ENCODE results near the gene MARCKS. TPM values are rescaled to one million over a fixed set of nuclear protein-coding genes. Genes with fewer than 3 reads are reported as not detected.

The MARCKS gene, protein sequence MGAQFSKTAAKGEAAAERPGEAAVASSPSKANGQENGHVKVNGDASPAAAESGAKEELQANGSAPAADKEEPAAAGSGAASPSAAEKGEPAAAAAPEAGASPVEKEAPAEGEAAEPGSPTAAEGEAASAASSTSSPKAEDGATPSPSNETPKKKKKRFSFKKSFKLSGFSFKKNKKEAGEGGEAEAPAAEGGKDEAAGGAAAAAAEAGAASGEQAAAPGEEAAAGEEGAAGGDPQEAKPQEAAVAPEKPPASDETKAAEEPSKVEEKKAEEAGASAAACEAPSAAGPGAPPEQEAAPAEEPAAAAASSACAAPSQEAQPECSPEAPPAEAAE
- 111 and 134 TPM in 2 replicates for total RNA-seq

DNA sequence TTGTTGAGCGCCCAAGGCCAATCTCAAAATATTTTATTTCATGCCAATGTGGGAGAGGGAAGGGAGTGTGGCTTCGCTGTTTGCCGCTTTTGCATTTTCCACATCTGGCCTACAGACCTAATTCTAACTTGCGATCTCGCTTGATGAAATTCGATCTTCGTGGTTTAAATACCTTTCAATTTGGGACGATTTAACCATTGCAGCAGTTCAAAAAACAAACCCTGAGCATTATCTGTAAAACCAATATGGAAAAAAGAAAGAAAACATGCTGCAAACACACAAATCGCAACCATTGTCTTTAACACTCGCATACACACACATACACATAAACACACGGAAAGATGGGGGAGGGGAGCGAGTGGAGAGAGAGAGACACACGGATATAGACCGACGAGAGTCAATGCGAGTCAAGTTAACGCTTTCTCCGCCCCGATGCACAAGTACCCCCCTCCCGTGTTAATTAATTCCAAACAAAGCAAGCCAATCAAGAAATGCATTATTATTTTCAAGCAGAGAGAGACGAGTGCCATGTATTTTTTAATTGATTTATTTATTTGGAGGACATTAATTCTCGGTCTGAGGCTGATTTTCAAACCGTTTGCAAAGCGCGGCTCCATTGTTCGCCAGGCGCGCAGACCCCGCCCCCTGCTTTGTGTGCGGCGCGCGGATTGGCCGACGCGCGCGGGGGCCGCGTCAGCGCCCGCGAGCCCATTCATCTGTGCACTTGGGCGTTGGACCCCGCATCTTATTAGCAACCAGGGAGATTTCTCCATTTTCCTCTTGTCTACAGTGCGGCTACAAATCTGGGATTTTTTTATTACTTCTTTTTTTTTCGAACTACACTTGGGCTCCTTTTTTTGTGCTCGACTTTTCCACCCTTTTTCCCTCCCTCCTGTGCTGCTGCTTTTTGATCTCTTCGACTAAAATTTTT lies at the start of gene MARCKS:
Gene MARCKS, plus strand, starts transcription at position 721 of the 931 bp plus-strand sequence. CDS start 401 bp downstream, outside the sequence.

Other genes starting within 250 kb of the MARCKS start
- 54.4 and 68.8 TPM in 2 replicates for gene HDAC2, start 113.8 kb downstream of the MARCKS start, total RNA-seq